Psoas muscle (tissue), 8 donors: ENCODE results near the gene DSTN. TPM values are rescaled to one million over a fixed set of nuclear protein-coding genes. Genes with fewer than 3 reads are reported as not detected.

Experiments
- ATAC-seq, 4 donors: fragments of 200-7000 bp; cut with Tn5 transposase; one replicate each; pipeline ENCODE4 v1.9.1; 2020; ENCODE audit warnings: moderate library complexity in 3 of 4, mild to moderate bottlenecking in 2 of 4
- DNase-seq, 2 donors: peaks; one replicate each; pipeline ENCODE4 v3.0.0-alpha.2; 2020
- H3K27ac ChIP-seq: fragments of 200-600 bp; one replicate; pipeline ENCODE4 v1.8.0; 2022
- H3K27me3 ChIP-seq, 3 donors: fragments of 200-600 bp in 1 of 3; one replicate each; pipeline versions ENCODE4 v1.6.1 to v1.8.0; 2013 to 2022; ENCODE audit warnings: low read length in 2 of 3, mild to moderate bottlenecking in 2 of 3, moderate library complexity in 1 of 3; ENCODE audit not compliant: insufficient read depth in 3 of 3
- H3K36me3 ChIP-seq, 2 donors: fragments of 200-600 bp in 1 of 2; one replicate each; pipeline versions ENCODE4 v1.6.1 to v1.8.0; 2013 to 2022; ENCODE audit warnings: low read depth in 1 of 2, mild to moderate bottlenecking in 1 of 2, moderate library complexity in 1 of 2; ENCODE audit not compliant: insufficient read depth in 1 of 2
- H3K4me1 ChIP-seq: fragments of 200-600 bp; one replicate; pipeline ENCODE4 v1.8.0; 2022
- H3K4me3 ChIP-seq: fragments of 200-600 bp; one replicate; pipeline ENCODE4 v1.8.0; 2022; ENCODE audit warnings: mild to moderate bottlenecking
- H3K9me3 ChIP-seq: fragments of 200-600 bp; one replicate; pipeline ENCODE4 v1.8.0; 2022
- CTCF ChIP-seq: fragments of 200-600 bp; IDR thresholded peaks from one replicate; pipeline ENCODE4 v1.8.0; 2022; ENCODE audit warnings: antibody characterized with exemption
- WGBS, 3 donors: extraction: QIAGEN DNeasy Blood & Tissue Kit; methylation state at CpG; one replicate each; pipeline versions ENCODE4 v1.1.6 to v1.1.7; 2013; 5-methylcytosine and 5-hydroxymethylcytosine counted together
- intact Hi-C, 2 donors: fragments of 100-400 bp; cut with DNase I; formaldehyde crosslinking; loops; one replicate each; pipeline versions ENCODE4 v1.11.0 to v1.14.2; 2022
- long read RNA-seq, 2 donors: library from polyadenylated mRNA; unstranded; transcript quantifications; one replicate each; pipeline ENCODE4 v2.0.0, GENCODE V29; 2021
- polyA plus RNA-seq, 3 donors: library from polyadenylated mRNA; stranded (reverse); fragments of 200-250 nt; gene quantifications; one replicate each; pipeline ENCODE4 v1.2.3, GENCODE V29; 2013
- total RNA-seq, 4 donors: library from RNA; stranded (reverse); fragmentation: NEBNext Ultra II Directional in 2 of 4; extraction: Animal tissue kit (Norgen Biotek cat#: 25700) in 2 of 4; gene quantifications; one replicate each; pipeline versions ENCODE4 v1.2.1 to v1.2.4, GENCODE V29; 2021 to 2023
- donor health status: healthy with polysubstance abuse.
- donor health status: DM: no; HTN: no; CAD: no; lungs with moderate emphysema.
- donor health status: Bipolar disorder and iron deficiency.
- donor health status: healthy.
- donor health status: DM: yes; HTN: yes; CAD: no.
- donor health status: DM: no; HTN: no; CAD: no.
- donor health status: DM: no; HTN: no; CAD: no.
- donor health status: DM: yes; HTN: yes; CAD: no.

DSTN gene
- total RNA-seq (10 to 100 TPM; 45.6 to 82.3 (median 66.2) TPM), polyA plus RNA-seq (100 to 1,000 TPM in 2 of 3 donors, 10 to 100 TPM in 1; 88.1 to 202 (median 115) TPM)
- long read RNA-seq, donor 1, transcript DSTN-201 (4 exons, 3,617 nt) = major isoform, 39 of 44 reads
- long read RNA-seq, donor 1, partial matches to known transcripts = 1 of 44 reads
- long read RNA-seq, donor 1, other reads (novel, unspliced or antisense) = 4 of 44 reads
- long read RNA-seq, donor 2, transcript DSTN-201 (4 exons, 3,617 nt) = major isoform, 129 of 151 reads
- long read RNA-seq, donor 2, partial matches to known transcripts = 2 of 151 reads
- long read RNA-seq, donor 2, other reads (novel, unspliced or antisense) = 17 of 151 reads

GRCh38 chr20:17569616-17570346, at the start of gene DSTN:
DSTN (plus strand) TSS chr20:17570075; CDS start chr20:17570209, 134 bp downstream.
- H3K4me3 ChIP-seq = peak within 1 kb of the TSS; percentile 84
- 0 to 1% (median 0%) methylated on average over 50 to 70 of the region's 70 CpGs for WGBS, 3 donors
- no peaks in the 10 kb centered on the region for H3K36me3 ChIP-seq
- DNase-seq (peak; percentile 92 to 96), ATAC-seq (peak; percentile 95 to 97 (median 96))
- TF ChIP-seq CTCF = no peak
- H3K9me3 ChIP-seq = no peaks in the 10 kb centered on the region
- H3K27me3 ChIP-seq = no peaks in the 10 kb centered on the region
- peak within 1 kb of the TSS; percentile 97 for H3K27ac ChIP-seq
- intact Hi-C loops = loop anchor here in 1 of 2 donors (5.0 kb wide), 1 partner anchor 32 kb away; no protein-coding TSS in a partner anchor
- H3K4me1 ChIP-seq = peaks cover 14% of the 10 kb centered on the region

GRCh38 chr20:17520583-17520982, 49.3 kb upstream of the DSTN start:
- Histone ChIP-seq H3K27me3 (no peaks in the 10 kb centered on the region), H3K27ac (no peak overlapping the region), H3K36me3 (no peaks in the 10 kb centered on the region), H3K4me3 (no peak overlapping the region), H3K4me1 (peaks cover 5% of the 10 kb centered on the region), H3K9me3 (no peaks in the 10 kb centered on the region)
- intact Hi-C loops = no loop called here
- ATAC-seq (no peak), DNase-seq (no peak)
- WGBS, 3 donors = 44 to 49% (median 45%) methylated on average over 3 of the region's 3 CpGs
- no peak for TF ChIP-seq CTCF

GRCh38 chr20:17522528-17522927, 47.3 kb upstream of the DSTN start:
- ATAC-seq = no peak
- intact Hi-C loops = no loop called here
- Histone ChIP-seq H3K4me1 (peaks cover 5% of the 10 kb centered on the region), H3K27me3 (no peaks in the 10 kb centered on the region), H3K9me3 (no peaks in the 10 kb centered on the region), H3K36me3 (no peaks in the 10 kb centered on the region), H3K4me3 (no peak overlapping the region), H3K27ac (no peak overlapping the region)
- TF ChIP-seq CTCF = no peak
- 81 to 86% (median 84%) methylated on average over 3 of the region's 3 CpGs for WGBS, 3 donors
- DNase-seq = no peak

GRCh38 chr20:17523326-17523725, 46.5 kb upstream of the DSTN start:
- no peak for DNase-seq
- WGBS, 3 donors = 24 to 45% (median 28%) methylated on average over 5 of the region's 5 CpGs

More at GRCh38 chr20:17523326-17523725, 46.5 kb upstream of the DSTN start:
- Histone ChIP-seq H3K9me3 (no peaks in the 10 kb centered on the region), H3K36me3 (no peaks in the 10 kb centered on the region), H3K27me3 (no peaks in the 10 kb centered on the region), H3K4me3 (no peak overlapping the region), H3K4me1 (peaks cover 5% of the 10 kb centered on the region), H3K27ac (peak overlapping the region; percentile 30)
- peak; percentile 62 to 93 (median 86) for ATAC-seq
- TF ChIP-seq CTCF = no peak
- intact Hi-C loops = no loop called here
